Measurements from ENCODE around the gene NTNG1.

DNA sequence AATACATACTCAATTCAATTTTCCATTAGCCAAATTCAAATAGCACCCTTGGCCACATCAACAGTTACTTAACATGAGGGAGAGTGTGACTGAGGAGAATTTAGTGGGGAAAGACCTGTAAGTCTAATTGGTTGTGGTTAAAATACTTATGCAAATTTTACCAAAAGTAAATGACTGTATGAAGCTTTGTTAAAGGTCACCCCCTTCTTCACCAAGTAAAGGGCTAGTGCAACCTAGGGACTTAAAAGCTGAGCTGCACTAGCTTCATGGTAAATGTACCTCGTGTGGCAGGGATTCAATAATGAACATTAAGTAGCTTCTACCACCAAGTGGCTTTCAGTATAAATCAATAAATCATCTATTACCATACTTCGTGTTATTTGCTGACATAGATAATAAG is 372.0 kb downstream of the NTNG1 start:
- no peak for TF ChIP-seq CTCF (IDR thresholded peaks at IDR 0.05)
- no peak for TF ChIP-seq POLR2A (IDR thresholded peaks at IDR 0.05)
